ENCODE data around the gene FAM107B.

FAM107B gene

DNA sequence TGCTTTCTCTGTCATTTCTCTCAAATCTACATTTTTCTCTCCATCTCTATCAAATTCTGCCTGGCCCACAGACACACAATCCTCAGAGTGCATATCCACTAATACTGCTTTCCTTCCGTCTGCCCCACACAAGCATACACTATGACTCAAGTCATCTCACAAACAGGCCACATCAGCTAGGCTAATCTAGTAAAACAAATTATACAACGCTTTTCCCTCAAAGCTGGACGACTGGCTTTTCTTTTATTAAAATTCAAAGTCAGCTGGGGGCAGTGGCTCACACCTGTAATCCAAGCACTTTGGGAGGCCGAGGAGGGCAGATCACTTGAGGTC lies 161.1 kb downstream of the FAM107B start:
- Histone ChIP-seq H3K36me3 (no peaks in the 10 kb centered on the region), H3K4me3 (ENCODE audit: low read depth, low read length) (no peak overlapping the region), H3K27ac (no peak overlapping the region)

DNA sequence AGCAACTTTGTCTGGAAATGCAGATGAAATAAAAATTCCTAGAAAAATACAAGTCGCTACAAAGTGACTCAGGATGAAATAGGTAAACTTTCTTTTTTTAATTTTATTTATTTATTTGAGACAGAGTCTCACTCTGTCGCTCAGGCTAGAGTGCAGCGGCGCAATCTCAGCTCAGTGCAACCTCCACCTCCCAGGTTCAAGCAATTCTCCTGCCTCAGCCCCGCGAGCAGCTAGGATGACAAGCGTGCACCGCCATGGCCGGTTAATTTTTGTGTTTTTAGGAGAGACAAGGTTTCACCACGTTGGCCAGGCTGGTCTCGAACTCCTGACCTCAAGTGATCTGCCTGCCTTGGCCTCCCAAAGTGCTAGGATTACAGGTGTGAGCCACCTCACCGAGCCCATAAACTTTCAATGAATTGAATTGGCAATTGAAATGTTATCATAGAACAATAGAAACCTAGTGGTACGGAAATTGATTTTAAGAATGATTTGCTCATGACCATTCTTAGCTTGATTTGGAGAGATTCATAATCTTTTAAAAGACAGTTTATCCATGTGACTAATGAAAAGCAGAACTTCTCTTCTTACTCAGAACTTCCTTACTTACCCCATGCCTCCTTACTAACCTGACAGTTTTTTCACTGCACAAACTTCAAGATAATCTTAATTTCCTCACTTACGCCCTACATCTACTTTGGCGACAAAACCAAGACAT lies 161.7 kb downstream of the FAM107B start:
- TF ChIP-seq, protein P1, sequence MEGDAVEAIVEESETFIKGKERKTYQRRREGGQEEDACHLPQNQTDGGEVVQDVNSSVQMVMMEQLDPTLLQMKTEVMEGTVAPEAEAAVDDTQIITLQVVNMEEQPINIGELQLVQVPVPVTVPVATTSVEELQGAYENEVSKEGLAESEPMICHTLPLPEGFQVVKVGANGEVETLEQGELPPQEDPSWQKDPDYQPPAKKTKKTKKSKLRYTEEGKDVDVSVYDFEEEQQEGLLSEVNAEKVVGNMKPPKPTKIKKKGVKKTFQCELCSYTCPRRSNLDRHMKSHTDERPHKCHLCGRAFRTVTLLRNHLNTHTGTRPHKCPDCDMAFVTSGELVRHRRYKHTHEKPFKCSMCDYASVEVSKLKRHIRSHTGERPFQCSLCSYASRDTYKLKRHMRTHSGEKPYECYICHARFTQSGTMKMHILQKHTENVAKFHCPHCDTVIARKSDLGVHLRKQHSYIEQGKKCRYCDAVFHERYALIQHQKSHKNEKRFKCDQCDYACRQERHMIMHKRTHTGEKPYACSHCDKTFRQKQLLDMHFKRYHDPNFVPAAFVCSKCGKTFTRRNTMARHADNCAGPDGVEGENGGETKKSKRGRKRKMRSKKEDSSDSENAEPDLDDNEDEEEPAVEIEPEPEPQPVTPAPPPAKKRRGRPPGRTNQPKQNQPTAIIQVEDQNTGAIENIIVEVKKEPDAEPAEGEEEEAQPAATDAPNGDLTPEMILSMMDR (IDR thresholded peaks at IDR 0.05; ENCODE audit: low read depth, low read length) = no peak
- Histone ChIP-seq H3K9me3 (ENCODE audit: severe bottlenecking) (no peaks in the 10 kb centered on the region), H3K4me3 (ENCODE audit: low read depth, low read length) (no peak overlapping the region), H3K36me3 (no peaks in the 10 kb centered on the region), H3K27ac (no peak overlapping the region), H3K27me3 (ENCODE audit: insufficient read depth, low read depth, severe bottlenecking) (no peaks in the 10 kb centered on the region)
- no peak for DNase-seq

More for the DNA sequence above, 161.1 kb downstream of the FAM107B start:
- DNase-seq = no peak
- TF ChIP-seq, protein P1 (IDR thresholded peaks at IDR 0.05; ENCODE audit: low read depth, low read length) = no peak
- Histone ChIP-seq H3K27me3 (ENCODE audit: insufficient read depth, low read depth, severe bottlenecking) (no peaks in the 10 kb centered on the region), H3K9me3 (ENCODE audit: severe bottlenecking) (no peaks in the 10 kb centered on the region)

DNA sequence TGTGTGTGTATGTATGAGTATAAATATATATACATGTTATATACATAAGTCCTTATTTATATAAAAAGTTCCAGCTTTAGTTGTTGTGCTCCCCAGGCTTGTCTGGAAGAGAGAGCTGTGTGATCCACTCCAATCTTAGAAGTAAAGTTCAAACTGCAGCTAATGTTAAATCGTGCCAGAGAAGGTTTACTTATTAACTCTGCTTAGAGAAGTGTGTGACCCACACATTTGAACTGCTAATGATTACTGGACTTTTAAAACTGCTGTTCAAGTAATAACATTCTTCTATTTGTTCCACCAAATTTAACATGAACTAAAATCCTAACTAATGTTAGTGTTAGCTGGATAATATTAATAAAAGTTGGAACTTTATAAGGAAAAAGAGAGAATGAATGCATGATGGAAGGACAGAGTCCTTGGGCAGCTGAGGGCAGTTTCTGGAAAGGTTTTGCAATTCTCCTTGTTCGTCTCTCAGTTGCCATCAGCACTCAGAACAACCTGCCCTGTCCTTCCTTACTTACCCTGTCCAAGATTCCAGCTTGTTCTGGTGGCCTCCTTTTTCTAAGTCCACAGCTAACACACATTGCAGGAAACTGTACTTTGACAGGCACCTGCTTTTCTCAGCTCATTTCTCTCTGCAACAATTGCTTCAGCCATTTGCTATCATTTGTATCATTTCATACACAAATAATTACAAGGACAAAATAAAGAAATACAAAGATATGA lies 162.6 kb downstream of the FAM107B start:
- H3K27me3 ChIP-seq (ENCODE audit: insufficient read depth, low read depth, severe bottlenecking) = no peaks in the 10 kb centered on the region

DNA sequence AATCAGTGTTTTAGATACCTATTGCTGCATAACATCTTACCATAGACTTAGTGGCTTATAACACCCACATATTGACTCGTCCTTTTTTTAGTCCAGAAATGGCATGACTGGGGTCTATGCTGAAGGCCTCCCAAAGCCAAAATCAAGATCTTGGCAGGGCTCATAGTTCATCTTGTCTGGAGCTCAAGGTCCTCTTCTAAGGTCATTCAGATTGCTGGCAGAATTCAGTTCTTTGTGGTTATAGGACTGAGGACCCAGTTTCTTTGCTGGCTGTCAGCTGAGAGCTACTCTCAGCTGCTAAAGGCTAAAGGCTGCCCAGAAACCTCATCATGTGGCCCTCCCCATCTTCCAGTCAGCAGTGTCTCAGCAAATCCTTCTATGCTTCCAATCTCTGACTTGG lies 165.5 kb downstream of the FAM107B start:
- Histone ChIP-seq H3K36me3 (no peaks in the 10 kb centered on the region), H3K4me3 (ENCODE audit: low read depth, low read length) (no peak overlapping the region), H3K9me3 (ENCODE audit: severe bottlenecking) (no peaks in the 10 kb centered on the region), H3K27me3 (ENCODE audit: insufficient read depth, low read depth, severe bottlenecking) (no peaks in the 10 kb centered on the region), H3K27ac (no peak overlapping the region)
- TF ChIP-seq, protein P1 (IDR thresholded peaks at IDR 0.05; ENCODE audit: low read depth, low read length) = no peak
- no peak for DNase-seq

More for the DNA sequence above, 162.6 kb downstream of the FAM107B start:
- no peak overlapping the region for H3K4me3 ChIP-seq (ENCODE audit: low read depth, low read length)
- no peaks in the 10 kb centered on the region for H3K9me3 ChIP-seq (ENCODE audit: severe bottlenecking)
- DNase-seq = no peak
- TF ChIP-seq, protein P1 (IDR thresholded peaks at IDR 0.05; ENCODE audit: low read depth, low read length) = no peak
- no peaks in the 10 kb centered on the region for H3K36me3 ChIP-seq
- no peak overlapping the region for H3K27ac ChIP-seq

DNA sequence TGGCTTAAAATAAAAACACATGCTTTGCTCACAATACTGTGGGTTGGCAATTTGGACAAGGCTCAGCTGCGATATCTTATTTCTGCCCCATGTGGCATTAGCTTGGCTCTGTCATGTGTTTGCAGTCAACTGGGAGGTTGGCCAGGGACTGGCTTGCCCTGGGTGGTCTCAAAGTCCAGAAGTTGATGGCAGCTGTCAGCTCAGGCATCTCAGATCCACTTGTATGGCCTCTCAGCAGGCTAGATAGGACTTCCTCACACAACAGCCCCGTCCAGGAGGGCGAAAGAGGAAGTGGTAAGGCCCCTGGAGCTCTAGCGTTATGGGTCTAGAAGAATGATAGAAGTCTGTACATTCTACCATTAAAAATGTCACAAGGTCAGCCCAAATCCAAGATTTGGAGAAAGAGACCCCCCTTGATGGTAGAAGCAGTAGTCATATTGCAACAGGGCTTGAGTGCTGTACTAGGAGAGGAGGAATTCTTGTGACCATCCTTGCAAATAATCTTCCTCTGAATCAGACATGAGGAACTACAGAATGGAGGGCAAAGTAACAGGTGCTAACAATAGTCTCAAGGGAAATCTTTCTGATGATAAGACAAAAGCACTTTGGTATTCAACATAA lies 166.2 kb downstream of the FAM107B start:
- H3K4me3 ChIP-seq (ENCODE audit: low read depth, low read length) = no peak overlapping the region
- TF ChIP-seq, protein P1 (IDR thresholded peaks at IDR 0.05; ENCODE audit: low read depth, low read length) = no peak
- H3K27ac ChIP-seq = no peak overlapping the region
- H3K27me3 ChIP-seq (ENCODE audit: insufficient read depth, low read depth, severe bottlenecking) = no peaks in the 10 kb centered on the region
- no peaks in the 10 kb centered on the region for H3K9me3 ChIP-seq (ENCODE audit: severe bottlenecking)
- no peak for DNase-seq
- no peaks in the 10 kb centered on the region for H3K36me3 ChIP-seq
